ENCODE data around the gene WDR45B.
"Not testable (repeated sequence)": the region's sequence is repeated elsewhere in the genome, so short reads cannot be mapped to it uniquely, and the experiment has no call there.

Gene WDR45B

GRCh38 chr17:82577300-82577699 is 70.9 kb downstream of the WDR45B start:
- no peak for DNase-seq

DNA sequence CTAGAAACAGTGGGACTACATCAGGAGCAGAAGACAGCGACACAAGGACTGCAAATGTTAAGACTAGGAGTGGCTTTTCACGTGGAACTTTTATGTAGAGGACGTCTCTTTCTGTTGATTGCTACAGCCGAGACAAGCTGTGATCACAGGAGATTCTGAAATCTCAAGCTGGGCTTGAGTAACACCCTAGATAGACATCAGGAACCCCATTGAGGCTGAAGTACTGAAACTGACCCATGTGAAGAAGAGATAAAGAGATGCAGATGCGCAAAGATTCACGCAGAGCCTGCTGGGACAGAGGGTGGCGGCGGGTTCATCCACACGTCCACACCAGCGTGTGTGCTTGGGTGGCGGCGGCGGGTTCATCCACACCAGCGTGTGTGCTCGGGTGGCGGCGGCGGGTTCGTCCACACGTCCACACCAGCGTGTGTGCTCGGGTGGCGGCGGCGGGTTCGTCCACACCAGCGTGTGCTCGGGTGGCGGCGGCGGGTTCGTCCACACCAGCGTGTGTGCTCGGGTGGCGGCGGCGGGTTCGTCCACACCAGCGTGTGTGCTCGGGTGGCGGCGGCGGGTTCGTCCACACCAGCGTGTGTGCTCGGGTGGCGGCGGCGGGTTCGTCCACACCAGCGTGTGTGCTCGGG is 72.5 kb downstream of the WDR45B start:
- not testable (repeated sequence) for DNase-seq

DNA sequence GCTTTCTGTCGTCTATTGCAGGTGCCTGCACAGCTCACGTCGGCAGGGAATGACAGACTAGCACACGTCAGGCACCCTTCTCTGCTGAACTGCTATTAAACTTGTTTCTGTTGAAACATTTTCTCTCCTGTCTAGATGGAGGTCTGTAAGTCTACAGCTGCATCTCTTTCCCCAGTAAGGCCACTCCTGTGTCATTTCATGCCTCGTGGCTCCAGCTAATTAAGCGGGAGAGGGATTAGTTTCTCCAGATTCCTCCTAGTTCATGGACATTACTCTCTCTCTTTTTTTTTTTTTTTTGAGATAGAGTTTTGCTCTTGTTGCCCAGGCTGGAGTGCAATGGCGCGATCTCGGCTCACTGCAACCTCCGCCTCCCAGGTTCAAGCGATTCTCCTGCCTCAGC is 74.2 kb downstream of the WDR45B start:
- no peak for DNase-seq

- no peak for DNase-seq
Measured at GRCh38 chr17:82571855-82572254, 76.4 kb downstream of the WDR45B start.

- DNase-seq = no peak
Measured at GRCh38 chr17:82570277-82570676, 78.0 kb downstream of the WDR45B start.

GRCh38 chr17:82569621-82570020 is 78.6 kb downstream of the WDR45B start:
- no peak for DNase-seq

GRCh38 chr17:82568997-82569393 is 79.2 kb downstream of the WDR45B start:
- DNase-seq = no peak

GRCh38 chr17:82567286-82567685 is 81.0 kb downstream of the WDR45B start:
- no peak for DNase-seq

- DNase-seq = no peak
Measured at GRCh38 chr17:82566129-82566960, 81.9 kb downstream of the WDR45B start.

DNA sequence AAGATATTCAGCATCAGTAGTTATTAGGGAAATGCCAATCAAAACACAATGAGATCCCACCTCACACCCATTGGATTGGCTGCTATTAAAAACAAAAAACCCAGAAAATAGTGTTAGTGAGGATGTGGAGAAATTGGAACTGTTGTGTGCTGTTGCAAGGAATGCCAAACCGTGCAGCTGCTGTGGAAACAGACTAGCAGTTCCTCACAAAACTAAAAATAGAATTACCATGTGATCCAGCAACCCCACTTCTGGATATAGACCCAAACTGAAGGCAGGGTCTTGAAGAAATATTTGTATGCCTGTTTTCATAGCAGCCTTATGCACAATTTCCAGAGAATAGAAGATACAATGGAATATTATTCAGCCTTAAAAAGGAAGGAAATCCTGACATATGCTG is 82.7 kb downstream of the WDR45B start:
- DNase-seq = no peak

All from left hindlimb (tissue), 1 donor.